Measurements from ENCODE around the gene SYNE1.

SYNE1 gene

GRCh38 chr6:152265651-152266050 is 371.5 kb downstream of the SYNE1 start:
- no peak for DNase-seq

- no peak for DNase-seq
These were observed 373.6 kb downstream of the SYNE1 start for GRCh38 chr6:152263582-152263981.

GRCh38 chr6:152261179-152261578 is 376.0 kb downstream of the SYNE1 start:
- DNase-seq: no peak

- DNase-seq: no peak
These were observed 377.9 kb downstream of the SYNE1 start for GRCh38 chr6:152259234-152259633.

GRCh38 chr6:152257581-152257980 is 379.6 kb downstream of the SYNE1 start:
- no peak for DNase-seq

GRCh38 chr6:152250127-152250526 is 387.0 kb downstream of the SYNE1 start:
- DNase-seq: no peak

- DNase-seq: no peak
These were observed 388.2 kb downstream of the SYNE1 start for GRCh38 chr6:152248980-152249379.

GRCh38 chr6:152246554-152247337 is 390.4 kb downstream of the SYNE1 start:
- no peak for DNase-seq

- no peak for DNase-seq
These were observed 392.0 kb downstream of the SYNE1 start for GRCh38 chr6:152244998-152245630.

- no peak for DNase-seq
These were observed 396.0 kb downstream of the SYNE1 start for GRCh38 chr6:152241013-152241766.

GRCh38 chr6:152240436-152240835 is 396.7 kb downstream of the SYNE1 start:
- no peak for DNase-seq

GRCh38 chr6:152236370-152237097 is 400.6 kb downstream of the SYNE1 start:
- DNase-seq: no peak

- no peak for DNase-seq
These were observed 403.4 kb downstream of the SYNE1 start for GRCh38 chr6:152233547-152234320.

GRCh38 chr6:152232501-152233151 is 404.5 kb downstream of the SYNE1 start:
- no peak for DNase-seq

GRCh38 chr6:152229330-152229729 is 407.8 kb downstream of the SYNE1 start:
- no peak for DNase-seq

GRCh38 chr6:152226119-152226518 is 411.0 kb downstream of the SYNE1 start:
- DNase-seq: no peak

- no peak for DNase-seq
These were observed 411.8 kb downstream of the SYNE1 start for GRCh38 chr6:152225241-152225934.

GRCh38 chr6:152223636-152224035 is 413.5 kb downstream of the SYNE1 start:
- no peak for DNase-seq

GRCh38 chr6:152221806-152222628 is 415.1 kb downstream of the SYNE1 start:
- no peak for DNase-seq

- no peak for DNase-seq
These were observed 416.4 kb downstream of the SYNE1 start for GRCh38 chr6:152220786-152221185.
